ENCODE results near the gene UROD. TPM values are rescaled to one million over a fixed set of nuclear protein-coding genes. Genes with fewer than 3 reads are reported as not detected.

The UROD gene
- total and polyA plus RNA-seq, 2 experiments from 2014 or later: 82.4 to 108 TPM

DNA sequence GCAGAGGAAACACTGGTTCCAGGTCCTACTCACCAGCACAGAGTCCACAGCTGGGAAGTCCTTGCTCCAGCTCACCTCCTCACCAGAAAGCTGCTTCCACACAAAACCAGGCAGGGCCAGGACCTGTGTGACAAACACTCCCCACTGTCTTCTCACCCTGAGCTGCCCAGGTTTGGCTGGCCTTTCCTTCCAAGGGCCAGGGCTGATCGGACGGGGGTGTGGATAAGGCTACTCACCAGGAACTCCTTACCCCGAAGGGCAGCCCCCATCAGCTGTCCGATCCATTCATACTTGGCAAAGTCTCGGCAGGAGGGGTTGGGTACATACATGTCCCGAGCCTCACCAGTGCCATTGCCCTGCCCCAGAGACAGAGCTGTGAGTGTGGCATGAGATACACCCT, 6.3 kb upstream of the UROD start:
- Histone ChIP-seq H3K27me3 (ENCODE audit: insufficient read depth) (no peaks in the 10 kb centered on the region), H4K20me1 (replicated peaks; ENCODE audit: insufficient read depth) (no peaks in the 10 kb centered on the region; the same call in 1 of the 2 replicates), H3K4me1 (ENCODE audit: insufficient read depth) (peaks cover under 1% of the 10 kb centered on the region; the same call in 1 of the 2 replicates), H3K79me2 (replicated peaks; ENCODE audit: insufficient read depth) (no peaks in the 10 kb centered on the region; the same call in 1 of the 2 replicates), H3K9me2 (ENCODE audit: insufficient read depth) (no peaks in the 10 kb centered on the region), H3F3A (replicated peaks; ENCODE audit: low read depth) (no peaks in the 10 kb centered on the region), H3K4me2 (no peak overlapping the region), H3K4me3 (no peak overlapping the region), H3K27ac (ENCODE audit: low read depth) (no peak overlapping the region), H2AFZ (no peak overlapping the region), H3K36me3 (ENCODE audit: insufficient read depth) (no peaks in the 10 kb centered on the region)
- ATAC-seq (no peak), DNase-seq (ENCODE audit: low spot score) (no peak)
- TF ChIP-seq, protein P1, sequence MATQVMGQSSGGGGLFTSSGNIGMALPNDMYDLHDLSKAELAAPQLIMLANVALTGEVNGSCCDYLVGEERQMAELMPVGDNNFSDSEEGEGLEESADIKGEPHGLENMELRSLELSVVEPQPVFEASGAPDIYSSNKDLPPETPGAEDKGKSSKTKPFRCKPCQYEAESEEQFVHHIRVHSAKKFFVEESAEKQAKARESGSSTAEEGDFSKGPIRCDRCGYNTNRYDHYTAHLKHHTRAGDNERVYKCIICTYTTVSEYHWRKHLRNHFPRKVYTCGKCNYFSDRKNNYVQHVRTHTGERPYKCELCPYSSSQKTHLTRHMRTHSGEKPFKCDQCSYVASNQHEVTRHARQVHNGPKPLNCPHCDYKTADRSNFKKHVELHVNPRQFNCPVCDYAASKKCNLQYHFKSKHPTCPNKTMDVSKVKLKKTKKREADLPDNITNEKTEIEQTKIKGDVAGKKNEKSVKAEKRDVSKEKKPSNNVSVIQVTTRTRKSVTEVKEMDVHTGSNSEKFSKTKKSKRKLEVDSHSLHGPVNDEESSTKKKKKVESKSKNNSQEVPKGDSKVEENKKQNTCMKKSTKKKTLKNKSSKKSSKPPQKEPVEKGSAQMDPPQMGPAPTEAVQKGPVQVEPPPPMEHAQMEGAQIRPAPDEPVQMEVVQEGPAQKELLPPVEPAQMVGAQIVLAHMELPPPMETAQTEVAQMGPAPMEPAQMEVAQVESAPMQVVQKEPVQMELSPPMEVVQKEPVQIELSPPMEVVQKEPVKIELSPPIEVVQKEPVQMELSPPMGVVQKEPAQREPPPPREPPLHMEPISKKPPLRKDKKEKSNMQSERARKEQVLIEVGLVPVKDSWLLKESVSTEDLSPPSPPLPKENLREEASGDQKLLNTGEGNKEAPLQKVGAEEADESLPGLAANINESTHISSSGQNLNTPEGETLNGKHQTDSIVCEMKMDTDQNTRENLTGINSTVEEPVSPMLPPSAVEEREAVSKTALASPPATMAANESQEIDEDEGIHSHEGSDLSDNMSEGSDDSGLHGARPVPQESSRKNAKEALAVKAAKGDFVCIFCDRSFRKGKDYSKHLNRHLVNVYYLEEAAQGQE (IDR thresholded peaks at IDR 0.05; ENCODE audit: unreplicated experiment): no peak
- TF ChIP-seq ZNF114 (CRISPR knock-in tag; IDR thresholded peaks at IDR 0.05) (no peak), ZNF462 (CRISPR knock-in tag; IDR thresholded peaks at IDR 0.05) (no peak), CTCF (conservative IDR thresholded peaks at IDR 0.05; ENCODE audit: low read depth in 2 of 2) (no peak), JUNB (IDR thresholded peaks at IDR 0.05; ENCODE audit: unreplicated experiment) (no peak), ZNF331 (CRISPR knock-in tag; IDR thresholded peaks at IDR 0.05; ENCODE audit: low read depth) (no peak), EZH2 (IDR thresholded peaks at IDR 0.05; ENCODE audit: low read depth, unreplicated experiment) (no peak), CREB1 (CRISPR knock-in tag; IDR thresholded peaks at IDR 0.05; ENCODE audit: low read depth) (no peak), STAT1 (IDR thresholded peaks at IDR 0.05; ENCODE audit: unreplicated experiment) (no peak), POLR2AphosphoS5 (IDR thresholded peaks at IDR 0.05; ENCODE audit: low read depth) (no peak), NANOG (IDR thresholded peaks at IDR 0.05; ENCODE audit: borderline replicate concordance) (no peak), EZH2phosphoT487 (IDR thresholded peaks at IDR 0.05; ENCODE audit: unreplicated experiment) (no peak)
- TF ChIP-seq, protein P2, sequence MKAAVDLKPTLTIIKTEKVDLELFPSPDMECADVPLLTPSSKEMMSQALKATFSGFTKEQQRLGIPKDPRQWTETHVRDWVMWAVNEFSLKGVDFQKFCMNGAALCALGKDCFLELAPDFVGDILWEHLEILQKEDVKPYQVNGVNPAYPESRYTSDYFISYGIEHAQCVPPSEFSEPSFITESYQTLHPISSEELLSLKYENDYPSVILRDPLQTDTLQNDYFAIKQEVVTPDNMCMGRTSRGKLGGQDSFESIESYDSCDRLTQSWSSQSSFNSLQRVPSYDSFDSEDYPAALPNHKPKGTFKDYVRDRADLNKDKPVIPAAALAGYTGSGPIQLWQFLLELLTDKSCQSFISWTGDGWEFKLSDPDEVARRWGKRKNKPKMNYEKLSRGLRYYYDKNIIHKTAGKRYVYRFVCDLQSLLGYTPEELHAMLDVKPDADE (IDR thresholded peaks at IDR 0.05): no peak
- Mint-ChIP-seq H3K27ac (no peak overlapping the region), H3K9me3 (no peaks in the 10 kb centered on the region), H3K4me3 (no peak overlapping the region), H3K4me1 (peaks cover 7% of the 10 kb centered on the region; the same call in 2 of the 3 replicates), H3K36me3 (ENCODE audit: low read depth) (peaks cover 27% of the 10 kb centered on the region), H3K27me3 (ENCODE audit: insufficient read depth, low read depth, poor library complexity) (peaks cover 4% of the 10 kb centered on the region)

All from GM23338 (cell line).